CD14-positive monocyte (primary cell): Measurements from ENCODE around the gene EID2. TPM values are rescaled to one million over a fixed set of nuclear protein-coding genes. Genes with fewer than 3 reads are reported as not detected.

Source experiments
- DNase-seq, 3 donors: peaks; one replicate each; pipeline ENCODE4 v3.0.0-alpha.2; 2011 to 2022
- H2AFZ ChIP-seq: 2 replicates; pipeline ENCODE4 v1.6.0; 2012; ENCODE audit warnings: mild to moderate bottlenecking, low read depth, low read length, inconsistent platforms; ENCODE audit not compliant: insufficient read depth, poor library complexity, severe bottlenecking
- H3K27ac ChIP-seq, 2 donors: 1 replicate in 1 of 2; 2 replicates in 1 of 2; pipeline ENCODE4 v1.5.1; 2012 to 2013; ENCODE audit warnings: low read length in 2 of 2, control low read depth in 1 of 2, inconsistent platforms in 1 of 2, low read depth in 1 of 2, mild to moderate bottlenecking in 1 of 2
- H3K27me3 ChIP-seq, 2 donors: one replicate each; pipeline versions ENCODE4 v1.6.0 to v1.6.1; 2011 to 2013; ENCODE audit warnings: low read length in 2 of 2; ENCODE audit not compliant: control insufficient read depth in 2 of 2, insufficient read depth in 2 of 2
- H3K36me3 ChIP-seq, 2 donors: replicated peaks in 1 of 2; 1 replicate in 1 of 2; 2 replicates in 1 of 2; pipeline versions ENCODE4 v1.5.1 to v1.6.1; 2012 to 2013; ENCODE audit warnings: low read length in 2 of 2, control low read depth in 1 of 2, inconsistent platforms in 1 of 2, mild to moderate bottlenecking in 1 of 2; ENCODE audit not compliant: insufficient read depth in 2 of 2, control insufficient read depth in 1 of 2
- H3K4me1 ChIP-seq, 2 donors: 1 replicate in 1 of 2; 2 replicates in 1 of 2; pipeline versions ENCODE4 v1.5.1 to v1.6.1; 2012 to 2013; ENCODE audit warnings: low read length in 2 of 2, control low read depth in 1 of 2, inconsistent platforms in 1 of 2, mild to moderate bottlenecking in 1 of 2, moderate library complexity in 1 of 2; ENCODE audit not compliant: insufficient read depth in 2 of 2, control insufficient read depth in 1 of 2
- H3K4me2 ChIP-seq: replicated peaks from 2 replicates; pipeline ENCODE3; 2012; ENCODE audit warnings: low read length, moderate library complexity, mild to moderate bottlenecking; ENCODE audit not compliant: poor library complexity, severe bottlenecking; ENCODE audit errors: extremely low read depth
- H3K4me3 ChIP-seq, 3 experiments: fragments of 200-600 bp in 1 of 3; sonication (generic) in 1 of 3; replicated peaks in 1 of 3; 1 replicate in 2 of 3; 2 replicates in 1 of 3; pipeline ENCODE4 v1.5.1; 2011 to 2013; ENCODE audit warnings: low read length in 3 of 3, mild to moderate bottlenecking in 3 of 3, control low read depth in 2 of 3, low read depth in 2 of 3, inconsistent platforms in 1 of 3, moderate library complexity in 1 of 3
- H3K79me2 ChIP-seq: 2 replicates; pipeline ENCODE4 v1.6.0; 2012; ENCODE audit warnings: mild to moderate bottlenecking, control low read depth, inconsistent platforms, low read length, moderate library complexity; ENCODE audit not compliant: insufficient read depth
- H3K9ac ChIP-seq: 2 replicates; pipeline ENCODE4 v1.6.0; 2017; ENCODE audit warnings: low read length, mild to moderate bottlenecking; ENCODE audit not compliant: insufficient read depth, poor library complexity, severe bottlenecking
- H3K9me3 ChIP-seq, 2 donors: replicated peaks in 1 of 2; 1 replicate in 1 of 2; 2 replicates in 1 of 2; pipeline versions ENCODE4 v1.5.1 to v1.6.1; 2012 to 2013; ENCODE audit warnings: low read length in 2 of 2, control low read depth in 1 of 2; ENCODE audit not compliant: control insufficient read depth in 1 of 2, insufficient read depth in 1 of 2
- H4K20me1 ChIP-seq: 2 replicates; pipeline ENCODE4 v1.6.0; 2012; ENCODE audit warnings: mild to moderate bottlenecking, low read length, control low read depth, moderate library complexity; ENCODE audit not compliant: insufficient read depth
- H3K27ac Mint-ChIP-seq, 7 donors: one replicate each; pipeline ENCODE4 v1.8.0; 2020; ENCODE audit warnings: mild to moderate bottlenecking in 7 of 7, mixed read lengths in 7 of 7, moderate library complexity in 6 of 7, inconsistent platforms in 2 of 7
- H3K27me3 Mint-ChIP-seq, 3 donors: one replicate each; pipeline ENCODE4 v1.8.0; 2021 to 2022; ENCODE audit warnings: low read depth in 3 of 3, mild to moderate bottlenecking in 3 of 3, mixed read lengths in 3 of 3, moderate library complexity in 3 of 3, inconsistent platforms in 1 of 3
- H3K36me3 Mint-ChIP-seq, 2 donors: one replicate each; pipeline ENCODE4 v1.8.0; 2020; ENCODE audit warnings: mixed read lengths in 2 of 2, inconsistent platforms in 1 of 2, mild to moderate bottlenecking in 1 of 2
- H3K4me1 Mint-ChIP-seq: one replicate; pipeline ENCODE4 v1.8.0; 2020; ENCODE audit warnings: mild to moderate bottlenecking, mixed read lengths
- H3K4me3 Mint-ChIP-seq, 2 donors: one replicate each; pipeline ENCODE4 v1.8.0; 2020; ENCODE audit warnings: mild to moderate bottlenecking in 2 of 2, mixed read lengths in 2 of 2, moderate library complexity in 1 of 2
- H3K9me3 Mint-ChIP-seq, 7 donors: one replicate each; pipeline ENCODE4 v1.8.0; 2020 to 2022; ENCODE audit warnings: mixed read lengths in 7 of 7, mild to moderate bottlenecking in 6 of 7, moderate library complexity in 6 of 7, inconsistent platforms in 2 of 7
- CTCF ChIP-seq: fragments of 200-600 bp; IDR thresholded peaks from one replicate; pipeline ENCODE4 v1.8.0; 2022; ENCODE audit warnings: antibody characterized with exemption, mild to moderate bottlenecking
- WGBS: methylation state at CpG from one replicate; pipeline ENCODE4 v1.1.5; 2013; ENCODE audit warnings: missing lambda C conversion rate; ENCODE audit not compliant: insufficient coverage; 5-methylcytosine and 5-hydroxymethylcytosine counted together
- intact Hi-C, 2 donors: fragments of 100-400 bp; cut with micrococcal nuclease; formaldehyde crosslinking; loops; one replicate each; pipeline versions ENCODE4 v1.15.0 to v1.15.1; 2023
- polyA plus RNA-seq, 3 donors: library from polyadenylated mRNA; depleted of rRNA in 1 of 3; unstranded in 2 of 3; stranded (reverse) in 1 of 3; fragments of 300-500 nt in 2 of 3; fragments of >200 nt in 1 of 3; fragmentation: Illumina TruSeq in 2 of 3; gene quantifications; 1 replicate in 2 of 3; 2 replicates in 1 of 3; pipeline ENCODE4 v1.2.3, GENCODE V29; 2012 to 2021

Gene EID2
- polyA plus RNA-seq, 3 donors: 5.8 to 20.4 (median 12.5) TPM

GRCh38 chr19:39518975-39519374 lies 21.0 kb downstream of the EID2 start:
- no peaks in the 10 kb centered on the region for H3K36me3 ChIP-seq
- H3K79me2 ChIP-seq: no peaks in the 10 kb centered on the region
- intact Hi-C loops: no loop called here
- no peak overlapping the region for H3K27ac ChIP-seq
- no peak overlapping the region for H3K9ac ChIP-seq
- peaks cover 0 to 10% of the 10 kb centered on the region in 2 donors for H3K4me1 ChIP-seq
- H3K36me3 Mint-ChIP-seq: no peaks in the 10 kb centered on the region
- peaks cover 12% of the 10 kb centered on the region for H3K4me1 Mint-ChIP-seq
- DNase-seq: no peak
- H3K4me3 ChIP-seq: no peak overlapping the region
- no peak overlapping the region for H2AFZ ChIP-seq
- no peak overlapping the region for H3K4me3 Mint-ChIP-seq
- H3K9me3 Mint-ChIP-seq: peaks cover 0 to 15% (median 6%) of the 10 kb centered on the region in 7 donors
- TF ChIP-seq CTCF: no peak
- H3K27ac Mint-ChIP-seq: no peak overlapping the region
- peaks cover 7 to 12% of the 10 kb centered on the region in 2 donors for H3K9me3 ChIP-seq
- no peak overlapping the region for H3K4me2 ChIP-seq
- H3K27me3 Mint-ChIP-seq: peaks cover 48 to 54% (median 53%) of the 10 kb centered on the region in 3 donors
- WGBS: 82% methylated on average over 6 of the region's 9 CpGs
- peaks cover 29 to 43% of the 10 kb centered on the region in 2 donors for H3K27me3 ChIP-seq
- H4K20me1 ChIP-seq: no peaks in the 10 kb centered on the region

GRCh38 chr19:39518458-39518857 lies 21.5 kb downstream of the EID2 start:
- Mint-ChIP-seq H3K27me3 (peaks cover 53 to 59% (median 58%) of the 10 kb centered on the region in 3 donors), H3K36me3 (no peaks in the 10 kb centered on the region), H3K4me3 (peak overlapping the region in 1 of 2 donors; percentile 68), H3K4me1 (peaks cover 12% of the 10 kb centered on the region), H3K9me3 (peaks cover 0 to 15% (median 6%) of the 10 kb centered on the region in 7 donors), H3K27ac (no peak overlapping the region)
- TF ChIP-seq CTCF: no peak
- H3K79me2 ChIP-seq: no peaks in the 10 kb centered on the region
- no peak overlapping the region for H3K4me3 ChIP-seq
- H4K20me1 ChIP-seq: no peaks in the 10 kb centered on the region
- H2AFZ ChIP-seq: no peak overlapping the region
- no peaks in the 10 kb centered on the region for H3K36me3 ChIP-seq
- intact Hi-C loops: no loop called here
- H3K27ac ChIP-seq: no peak overlapping the region
- peaks cover 7 to 16% of the 10 kb centered on the region in 2 donors for H3K9me3 ChIP-seq
- WGBS: 100% methylated on average over 1 of the region's 5 CpGs
- peaks cover 0 to 10% of the 10 kb centered on the region in 2 donors for H3K4me1 ChIP-seq
- H3K4me2 ChIP-seq: no peak overlapping the region
- no peak for DNase-seq
- H3K27me3 ChIP-seq: peaks cover 34 to 48% of the 10 kb centered on the region in 2 donors
- no peak overlapping the region for H3K9ac ChIP-seq
